SHP77 (cell line): ENCODE data around the gene HDAC4.

Experiments used
- DNase-seq, 2 experiments: peaks; one replicate each; lab custom pipeline; 2025; lab: John Stamatoyannopoulos, UW

The HDAC4 gene

DNA sequence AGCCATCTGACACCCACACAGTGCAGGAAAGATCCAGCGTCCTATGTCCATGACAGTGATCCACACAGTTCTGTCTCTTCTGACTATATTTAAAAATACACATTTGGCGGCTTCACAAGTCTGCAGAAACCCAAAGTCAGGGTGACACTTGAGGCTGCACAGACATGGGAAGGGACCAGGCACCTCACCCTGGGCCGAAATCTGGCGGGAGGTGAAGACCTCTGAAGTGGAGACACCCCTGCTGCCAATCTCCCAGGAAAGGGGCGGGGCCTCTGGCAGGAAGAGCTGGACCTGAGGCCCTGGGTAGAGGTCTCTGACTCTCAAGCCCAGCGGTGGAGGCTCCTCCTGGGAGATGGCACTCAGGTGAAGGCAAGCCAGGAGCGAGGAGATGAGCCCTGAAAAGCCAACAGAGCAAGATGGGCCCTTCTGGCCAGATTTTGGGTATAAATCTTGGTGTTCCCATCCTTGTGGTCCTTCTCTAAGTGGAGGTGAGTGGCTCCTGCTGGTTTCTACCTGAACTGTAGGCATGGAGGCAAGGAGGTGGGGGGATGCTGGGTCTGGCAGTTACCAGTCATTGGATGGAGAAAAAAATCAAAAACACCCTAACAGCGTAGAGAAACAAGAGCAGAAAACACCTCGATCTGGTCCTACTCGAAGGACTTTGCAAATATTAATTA is 248.4 kb downstream of the HDAC4 start:
- DNase-seq, result no peak

DNA sequence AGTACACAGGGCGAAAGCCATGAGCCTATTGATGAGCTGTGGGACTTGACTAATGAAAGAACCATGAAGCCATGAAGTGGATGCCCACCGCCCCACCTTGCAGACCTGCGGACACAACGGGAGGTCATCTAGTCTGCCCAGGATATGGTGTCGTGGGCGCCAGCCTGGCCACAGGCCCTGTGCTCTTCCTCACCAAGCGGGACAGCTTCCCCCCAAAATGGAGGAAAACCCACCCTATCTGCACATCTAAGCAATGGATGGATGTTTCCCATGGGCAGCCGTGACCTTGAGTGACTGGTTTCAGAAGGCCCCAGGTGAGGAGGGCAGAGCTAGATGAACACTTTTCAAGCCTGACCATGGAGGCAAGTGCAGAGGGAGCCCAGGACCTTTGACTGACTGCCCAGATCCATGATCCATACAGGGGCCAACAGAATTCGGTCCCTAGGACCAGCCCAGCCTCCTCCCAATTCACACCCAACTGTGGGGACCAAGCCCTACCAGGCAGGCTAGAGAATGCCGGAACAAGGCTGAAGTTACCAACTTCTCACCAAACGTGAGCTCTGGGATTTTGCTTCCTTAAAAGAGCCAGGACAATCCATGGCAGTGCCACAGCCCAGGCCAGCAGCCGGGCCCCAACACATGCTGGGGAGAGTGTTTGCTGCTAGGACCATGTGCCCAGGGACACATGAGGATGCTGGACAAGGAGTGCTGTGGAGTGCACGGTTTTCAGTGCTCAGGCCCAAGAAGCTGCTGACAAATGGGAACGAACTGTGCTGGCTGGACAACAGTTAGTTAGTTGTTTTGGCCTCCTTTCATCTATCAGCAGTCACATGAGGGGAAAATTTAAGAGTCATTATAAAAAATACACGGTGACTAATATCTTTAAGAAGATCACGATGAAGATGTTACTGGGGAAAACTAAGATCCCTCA is 249.4 kb downstream of the HDAC4 start:
- no peak for DNase-seq

- DNase-seq, result no peak
These were observed 250.5 kb downstream of the HDAC4 start for GRCh38 chr2:239150125-239151011.

DNA sequence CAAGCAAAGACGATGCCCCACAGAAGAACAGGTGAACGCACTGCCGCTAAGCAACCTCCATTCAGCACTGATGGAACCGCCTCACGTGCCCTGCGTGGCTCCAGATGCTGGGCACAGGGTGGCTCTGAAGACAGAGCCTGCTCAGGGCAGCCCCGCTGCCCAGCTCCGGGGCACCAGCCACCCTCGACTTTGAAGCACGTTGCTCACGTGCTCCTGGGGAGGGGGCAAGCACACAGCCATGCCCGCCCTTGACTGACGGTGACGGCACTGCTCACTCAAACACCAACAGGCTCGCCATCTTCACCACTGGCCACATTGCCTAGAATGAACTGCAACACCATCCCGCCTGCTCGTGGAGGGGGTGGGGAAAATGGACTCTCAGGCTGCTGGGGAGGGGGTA is 251.3 kb downstream of the HDAC4 start:
- no peak for DNase-seq

GRCh38 chr2:239148495-239149200 is 252.2 kb downstream of the HDAC4 start:
- DNase-seq, result no peak

DNA sequence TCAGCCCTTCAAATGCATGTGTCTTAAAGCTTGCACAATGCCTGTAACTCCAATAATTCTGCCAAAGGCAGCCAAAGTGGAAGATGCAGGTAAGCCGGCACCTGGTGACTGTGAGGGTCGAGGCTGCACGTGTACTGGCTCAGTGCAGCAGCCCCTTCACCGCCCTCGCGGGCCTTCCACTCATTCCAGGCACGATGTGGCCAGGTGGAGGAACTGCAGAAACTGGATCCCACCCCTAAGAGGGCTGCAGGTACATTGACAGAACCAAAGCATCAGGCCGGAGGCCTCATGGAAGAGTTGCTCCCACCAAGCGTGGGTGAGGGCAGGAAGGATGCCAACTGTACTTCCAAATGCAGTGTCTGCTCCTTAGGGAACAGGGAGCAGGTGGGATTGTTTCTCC is 253.4 kb downstream of the HDAC4 start:
- DNase-seq, result no peak

GRCh38 chr2:239146741-239147181 is 254.1 kb downstream of the HDAC4 start:
- DNase-seq, result no peak

- no peak for DNase-seq
These were observed 254.7 kb downstream of the HDAC4 start for GRCh38 chr2:239146011-239146641.

- no peak for DNase-seq
These were observed 255.2 kb downstream of the HDAC4 start for GRCh38 chr2:239145601-239146000.

- no peak for DNase-seq
These were observed 255.7 kb downstream of the HDAC4 start for GRCh38 chr2:239145106-239145505.

DNA sequence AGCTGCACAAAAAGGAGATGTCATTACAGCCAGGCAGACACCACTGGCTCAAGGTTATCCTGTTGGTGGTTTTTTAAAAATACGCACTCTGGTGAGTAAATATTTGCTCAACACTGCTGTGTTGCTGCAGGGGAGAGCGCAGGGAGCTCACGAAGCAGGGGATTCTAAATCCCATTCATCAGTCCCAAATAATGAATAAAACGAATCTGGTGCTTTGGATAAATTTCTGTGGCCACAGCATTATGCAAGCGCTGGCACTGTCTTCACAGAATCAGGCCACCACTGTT is 256.2 kb downstream of the HDAC4 start:
- no peak for DNase-seq

GRCh38 chr2:239143858-239144712 is 256.7 kb downstream of the HDAC4 start:
- DNase-seq, result peak in 1 of 2 experiments; percentile 25

GRCh38 chr2:239142806-239143205 is 258.0 kb downstream of the HDAC4 start:
- no peak for DNase-seq

DNA sequence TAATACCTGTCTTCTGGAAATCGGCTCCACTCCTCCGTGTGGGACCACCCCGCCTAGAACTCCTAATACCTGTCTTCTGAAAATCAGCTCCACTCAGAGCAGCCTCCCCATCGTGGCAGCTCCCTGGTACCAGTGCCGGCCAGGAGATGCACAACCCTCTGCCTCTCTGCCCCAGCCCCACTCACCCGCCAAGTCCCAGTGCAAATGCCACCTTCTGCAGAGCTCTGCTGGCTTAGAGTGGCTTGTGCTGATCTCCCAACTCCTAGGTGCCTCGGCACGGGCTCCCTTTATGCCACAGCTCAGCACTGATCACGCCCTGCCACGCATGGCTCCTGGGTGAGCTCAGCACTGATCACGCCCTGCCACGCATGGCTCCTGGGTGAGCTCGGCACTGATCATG is 258.5 kb downstream of the HDAC4 start:
- DNase-seq, result no peak

DNA sequence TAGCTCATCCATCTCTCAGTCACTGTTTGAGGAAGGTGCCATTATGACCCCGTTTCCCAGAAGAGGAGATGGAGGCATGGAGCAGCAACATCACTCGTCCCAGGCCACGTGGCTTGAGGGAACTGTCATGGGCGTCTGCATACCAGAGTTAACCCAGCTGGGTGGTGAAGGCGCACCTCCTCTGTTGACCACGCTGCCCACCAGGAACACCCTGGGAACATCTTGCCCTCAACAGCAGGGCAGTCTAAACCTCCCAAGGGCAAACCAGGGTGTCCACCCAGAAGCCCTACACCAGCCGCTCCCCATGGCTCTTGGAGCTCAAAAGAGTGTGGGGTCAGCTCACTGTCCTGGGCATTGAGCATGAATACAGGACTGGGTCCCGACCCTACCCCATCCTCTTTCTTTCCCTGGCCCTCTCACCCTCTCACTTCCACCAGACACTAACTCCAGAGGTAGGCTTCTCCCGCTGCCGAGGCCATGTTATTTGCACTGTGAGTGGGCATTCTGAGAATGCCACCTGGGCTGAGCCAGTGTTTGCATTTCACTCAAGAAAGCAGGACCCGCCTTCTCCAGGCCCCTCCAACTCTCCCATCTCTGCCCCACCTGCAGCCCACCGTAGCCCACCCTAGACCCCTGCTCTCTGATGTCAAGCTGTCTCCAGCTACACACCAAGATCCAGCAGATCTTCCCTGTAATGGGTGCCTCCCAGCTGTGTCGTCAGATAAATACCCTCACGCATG is 259.6 kb downstream of the HDAC4 start:
- no peak for DNase-seq

DNA sequence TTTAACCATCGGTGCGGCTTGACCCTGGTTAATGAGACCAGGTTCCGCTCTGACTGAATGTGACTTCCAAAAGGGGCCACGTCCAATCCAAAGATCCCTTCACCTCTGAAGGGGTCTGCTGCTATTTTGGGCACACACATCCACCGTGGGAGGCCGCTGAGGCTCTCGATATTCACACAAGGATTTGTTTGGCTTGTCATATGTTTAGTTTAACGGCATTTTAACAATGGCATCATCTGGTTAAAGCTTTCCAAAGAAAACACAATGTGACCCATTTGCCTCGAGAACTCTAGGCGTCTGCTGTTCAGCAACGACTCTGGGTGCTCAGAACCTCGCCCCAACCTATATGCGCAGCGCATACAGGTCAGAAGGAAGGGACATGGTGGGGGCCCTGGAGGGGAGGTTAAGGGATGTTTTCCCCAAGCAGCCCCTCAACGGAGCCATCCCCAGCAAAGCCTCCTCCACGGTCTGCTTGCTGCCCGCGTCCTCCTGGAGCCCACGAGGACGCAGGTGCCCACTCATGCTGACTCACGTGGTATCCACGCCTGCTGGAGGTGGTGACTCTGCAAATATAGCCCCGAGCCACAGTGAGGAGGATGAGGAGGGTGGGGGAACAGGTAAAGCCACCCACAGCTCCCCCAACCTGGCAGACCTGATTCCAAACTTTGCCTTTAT is 260.3 kb downstream of the HDAC4 start:
- no peak for DNase-seq

DNA sequence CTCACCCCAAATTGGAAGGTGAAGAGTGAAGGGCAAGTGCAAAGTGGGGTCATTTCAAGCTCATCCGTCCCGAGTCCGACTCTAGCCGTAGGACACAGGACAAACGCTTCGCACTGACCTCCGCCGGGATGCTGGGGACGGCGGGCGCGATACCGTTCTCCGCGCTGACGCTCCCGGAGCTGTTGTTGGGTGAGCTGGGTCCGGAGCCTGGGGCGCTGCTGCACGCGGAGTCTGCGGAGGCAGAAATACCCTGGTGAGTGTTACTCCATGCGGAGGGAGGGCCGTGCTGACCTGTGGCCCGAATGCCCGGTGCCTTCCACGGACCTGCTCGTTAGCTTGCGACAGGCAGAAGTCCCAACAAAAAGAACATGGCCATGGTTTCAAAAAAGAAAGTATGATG is 261.3 kb downstream of the HDAC4 start:
- DNase-seq, result no peak

DNA sequence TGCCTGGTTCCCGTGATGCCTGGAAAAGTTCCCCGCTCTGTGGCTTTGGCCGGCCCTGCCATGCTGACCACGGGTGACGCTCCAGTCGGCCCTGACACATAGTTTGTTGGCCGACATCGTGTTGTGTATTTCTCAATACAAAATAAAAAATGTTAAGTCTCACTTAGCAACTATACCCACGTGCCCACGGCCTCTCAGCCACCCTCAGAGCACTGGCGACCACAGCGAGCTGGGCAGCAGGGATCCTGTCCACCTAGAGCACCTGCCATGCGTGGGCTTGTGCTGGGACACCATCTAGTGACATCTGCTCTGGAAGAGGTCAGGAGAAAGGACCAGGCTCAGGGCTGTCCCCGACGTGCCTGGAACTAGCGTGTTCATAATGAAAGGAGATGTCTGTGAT is 261.7 kb downstream of the HDAC4 start:
- no peak for DNase-seq

DNA sequence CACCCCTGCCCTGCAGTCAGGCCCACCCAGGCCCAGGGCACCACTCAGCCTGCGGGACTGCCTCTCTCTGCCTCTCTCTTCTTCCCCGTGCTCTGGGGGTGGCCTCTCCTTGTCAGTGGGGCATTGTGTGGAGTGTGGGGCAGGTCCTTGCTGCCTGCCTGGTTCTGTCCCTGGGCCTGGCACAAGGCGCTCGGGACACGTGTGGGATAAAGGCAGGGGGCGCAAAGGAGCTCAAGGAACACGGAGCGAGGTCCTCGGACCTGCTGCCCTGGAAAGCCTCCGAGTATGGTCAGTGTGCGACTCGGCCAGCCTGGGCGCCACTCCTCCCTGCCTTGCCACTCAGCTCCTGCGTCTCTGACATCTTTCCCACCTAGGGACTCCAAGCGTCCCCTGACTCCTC is 262.2 kb downstream of the HDAC4 start:
- no peak for DNase-seq
